Measurements from ENCODE around the gene DDX17. TPM values are rescaled to one million over a fixed set of nuclear protein-coding genes. Genes with fewer than 3 reads are reported as not detected.

Gene DDX17
- total and polyA plus RNA-seq, 9 of the 15 experiments (the other 6 are each of a cell fraction or from before 2014, with no cell fraction given) = 17.6 to 421 (median 189) TPM

- in situ Hi-C loops (cut with MboI) = no loop called here
- 34% methylated on average over 9 of the region's 9 CpGs for WGBS (ENCODE audit: insufficient coverage, low coverage, missing lambda C conversion rate)
- H3K9ac ChIP-seq (ENCODE audit: insufficient read depth in 1 of 2, low read depth in 2 of 2, low read length in 2 of 2) = peak overlapping the region in 1 of 2 experiments; percentile 70; a peak in 2 of 4 replicates
- H3K9me3 ChIP-seq (replicated peaks; ENCODE audit: control insufficient read depth, insufficient read depth, low read depth, low read length) = no peaks in the 10 kb centered on the region
- FAIRE-seq (no peak), ATAC-seq (no peak; the same call in 2 of the 3 replicates), DNase-seq (ENCODE audit: extremely low read depth in 1 of 4, low spot score in 3 of 4) (no peak)
- no peaks in the 10 kb centered on the region for H3K36me3 ChIP-seq (ENCODE audit: control insufficient read depth, insufficient read depth, low read length)
- peak overlapping the region; percentile 55; the same call in 1 of the 2 replicates for H3K4me2 ChIP-seq (ENCODE audit: insufficient read depth, low read length)
- no peak overlapping the region for H3K27ac ChIP-seq (ENCODE audit: extremely low read depth, low read depth, low read length)
- H2AFZ ChIP-seq (ENCODE audit: low read depth, low read length) = peak overlapping the region; percentile 82
- POLR2A ChIA-PET = interaction anchor here (0.5 kb wide), 1 partner anchor 63 kb away, joined by 3 read pairs; no protein-coding TSS in a partner anchor
- no peaks in the 10 kb centered on the region for H4K20me1 ChIP-seq (replicated peaks; ENCODE audit: control insufficient read depth, insufficient read depth, low read length)
- CTCF ChIA-PET (ENCODE audit: low intra/inter-chr PET ratio) = no interaction called here
- H3K4me3 ChIP-seq = peak overlapping the region; percentile 11; the same call in 1 of the 2 replicates
- TF ChIP-seq ELF1 (tag; IDR thresholded peaks at IDR 0.05) (0 out of 2 replicates have a peak, but pooled peaks have one; percentile 20), ZNF134 (CRISPR knock-in tag; conservative IDR thresholded peaks at IDR 0.05) (no peak)
- H3K79me2 ChIP-seq (ENCODE audit: control insufficient read depth, insufficient read depth, low read length) = no peaks in the 10 kb centered on the region
- BruUV-seq (replicated peaks) = no TSS peak
- intact Hi-C loops (cut with micrococcal nuclease) = no loop called here
- H3K4me1 ChIP-seq (replicated peaks in 1 of 2; ENCODE audit: control insufficient read depth in 2 of 2, insufficient read depth in 2 of 2, low read length in 2 of 2) = peaks cover 14 to 34% of the 10 kb centered on the region in 2 experiments; a peak in 4 of 5 replicates
- no peaks in the 10 kb centered on the region for H3K9me1 ChIP-seq (ENCODE audit: control insufficient read depth, insufficient read depth, low read length)
- no peaks in the 10 kb centered on the region for H3K27me3 ChIP-seq (ENCODE audit: control insufficient read depth in 2 of 2, insufficient read depth in 2 of 2, low read length in 2 of 2)
Observed at GRCh38 chr22:38461057-38461413, 45.1 kb downstream of the DDX17 start.

GRCh38 chr22:38460426-38460840, 45.7 kb downstream of the DDX17 start:
- ATAC-seq (no peak), FAIRE-seq (no peak), DNase-seq (ENCODE audit: extremely low read depth in 1 of 4, low spot score in 3 of 4) (no peak)
- Histone ChIP-seq H2AFZ (ENCODE audit: low read depth, low read length) (no peak overlapping the region), H3K79me2 (ENCODE audit: control insufficient read depth, insufficient read depth, low read length) (no peaks in the 10 kb centered on the region), H3K36me3 (ENCODE audit: control insufficient read depth, insufficient read depth, low read length) (no peaks in the 10 kb centered on the region), H3K9me1 (ENCODE audit: control insufficient read depth, insufficient read depth, low read length) (no peaks in the 10 kb centered on the region), H3K4me2 (ENCODE audit: insufficient read depth, low read length) (no peak overlapping the region), H3K27ac (ENCODE audit: extremely low read depth, low read depth, low read length) (no peak overlapping the region), H3K27me3 (ENCODE audit: control insufficient read depth in 2 of 2, insufficient read depth in 2 of 2, low read length in 2 of 2) (no peaks in the 10 kb centered on the region), H3K9ac (ENCODE audit: insufficient read depth in 1 of 2, low read depth in 2 of 2, low read length in 2 of 2) (no peak overlapping the region), H3K9me3 (replicated peaks; ENCODE audit: control insufficient read depth, insufficient read depth, low read depth, low read length) (no peaks in the 10 kb centered on the region), H4K20me1 (replicated peaks; ENCODE audit: control insufficient read depth, insufficient read depth, low read length) (no peaks in the 10 kb centered on the region), H3K4me1 (replicated peaks in 1 of 2; ENCODE audit: control insufficient read depth in 2 of 2, insufficient read depth in 2 of 2, low read length in 2 of 2) (peaks cover 14 to 34% of the 10 kb centered on the region in 2 experiments; a peak in 4 of 5 replicates), H3K4me3 (no peak overlapping the region)
- CTCF ChIA-PET (ENCODE audit: low intra/inter-chr PET ratio) = no interaction called here
- POLR2A ChIA-PET = no interaction called here
- no TSS peak for BruUV-seq (replicated peaks)
- intact Hi-C loops (cut with micrococcal nuclease) = no loop called here
- 18% methylated on average over 8 of the region's 8 CpGs for WGBS (ENCODE audit: insufficient coverage, low coverage, missing lambda C conversion rate)
- in situ Hi-C loops (cut with MboI) = no loop called here
- TF ChIP-seq EZH2 (IDR thresholded peaks at IDR 0.05; ENCODE audit: borderline replicate concordance, low read depth, low read length) (no peak), HSF4 (CRISPR knock-in tag; IDR thresholded peaks at IDR 0.05; ENCODE audit: borderline replicate concordance) (no peak), ZNF785 (CRISPR knock-in tag; IDR thresholded peaks at IDR 0.05) (no peak), YY1 (IDR thresholded peaks at IDR 0.05; ENCODE audit: borderline replicate concordance in 1 of 3, control insufficient read depth in 1 of 3, extremely low read depth in 1 of 3, insufficient read depth in 3 of 3, insufficient read length in 1 of 3, insufficient replicate concordance in 2 of 3, low read depth in 1 of 3, low read length in 2 of 3) (no peak), BHLHE40 (IDR thresholded peaks at IDR 0.05; ENCODE audit: low read length) (no peak), HNRNPH1 (optimal IDR thresholded peaks at IDR 0.05; ENCODE audit: low read depth, low read length) (no peak), SMC3 (conservative IDR thresholded peaks at IDR 0.05; ENCODE audit: insufficient read depth, low read depth, low read length) (no peak), TRIM28 (IDR thresholded peaks at IDR 0.05) (no peak)
